Calu3 (cell line): Measurements from ENCODE around the gene CASP10. TPM values are rescaled to one million over a fixed set of nuclear protein-coding genes. Genes with fewer than 3 reads are reported as not detected.
"Not testable (repeated sequence)": the region's sequence is repeated elsewhere in the genome, so short reads cannot be mapped to it uniquely, and the experiment has no call there.

ENCODE experiments used
- BruUV-seq: library from RNA; stranded (reverse); fragments of 400-500 nt; replicated peaks from 2 replicates; lab custom pipeline; 2021; lab: Mats Ljungman, UMichigan
- CTCF ChIA-PET: fragments of 300-600 bp; sonication (Branson Sonifier 250); formaldehyde crosslinking; loops from one replicate; lab custom pipeline; 2022; ENCODE audit warnings: antibody characterized with exemption; lab: Charles Lee
- DNase-seq: peaks from one replicate; pipeline ENCODE4 v3.0.0; 2022
- H3K27ac Mint-ChIP-seq: one replicate; pipeline ENCODE4 v1.8.0; 2022; ENCODE audit warnings: mixed read lengths; ENCODE audit not compliant: unreplicated experiment
- H3K27me3 Mint-ChIP-seq: one replicate; pipeline ENCODE4 v1.8.0; 2022; ENCODE audit warnings: mixed read lengths; ENCODE audit not compliant: unreplicated experiment
- H3K36me3 Mint-ChIP-seq: one replicate; pipeline ENCODE4 v1.8.0; 2022; ENCODE audit warnings: mild to moderate bottlenecking, moderate library complexity, mixed read lengths; ENCODE audit not compliant: insufficient read depth, unreplicated experiment
- H3K4me1 Mint-ChIP-seq: one replicate; pipeline ENCODE4 v1.8.0; 2022; ENCODE audit warnings: mild to moderate bottlenecking, low read depth, mixed read lengths; ENCODE audit not compliant: unreplicated experiment
- H3K4me3 Mint-ChIP-seq: one replicate; pipeline ENCODE4 v1.8.0; 2022; ENCODE audit warnings: mild to moderate bottlenecking, low read depth, moderate library complexity, mixed read lengths; ENCODE audit not compliant: unreplicated experiment
- H3K9me3 Mint-ChIP-seq: one replicate; pipeline ENCODE4 v1.8.0; 2022; ENCODE audit warnings: low read depth, mixed read lengths; ENCODE audit not compliant: unreplicated experiment
- CTCF ChIP-seq: fragments of 200-600 bp; IDR thresholded peaks from one replicate; pipeline ENCODE4 v1.8.0; 2022; ENCODE audit warnings: antibody characterized with exemption; ENCODE audit not compliant: unreplicated experiment
- intact Hi-C: fragments of 100-400 bp; cut with micrococcal nuclease; formaldehyde crosslinking; loops from one replicate; pipeline ENCODE4 v1.10.0; 2022; ENCODE audit not compliant: unreplicated experiment
- total RNA-seq: library from RNA; stranded (reverse); gene quantifications from 2 replicates; pipeline ENCODE4 v1.2.3, GENCODE V29; 2022

Gene CASP10
- total RNA-seq, 1 experiment from 2014 or later = 21.4 TPM

GRCh38 chr2:201158111-201158929, 24.6 kb upstream of the CASP10 start:
- TF ChIP-seq CTCF = peak; percentile 64
- DNase-seq = peak; percentile 78
- Mint-ChIP-seq H3K36me3 (peaks cover 84% of the 10 kb centered on the region), H3K4me1 (peaks cover 14% of the 10 kb centered on the region), H3K27me3 (no peaks in the 10 kb centered on the region), H3K4me3 (no peak overlapping the region), H3K9me3 (no peaks in the 10 kb centered on the region), H3K27ac (peak overlapping the region; percentile 72)
- CTCF ChIA-PET = interaction anchor here (0.6 to 1.7 kb wide), 13 partner anchors 10 to 252 kb away, joined by 3 to 20 read pairs (median 4); partner anchors contain the start of genes CASP10 and CFLAR
- BruUV-seq = TSS peak; percentile 62
- intact Hi-C loops = loop anchor here (1.0 kb wide), 1 partner anchor 86 kb away; the partner anchor contains the start of gene NDUFB3

GRCh38 chr2:201164166-201164565, 18.8 kb upstream of the CASP10 start:
- CTCF ChIA-PET = no interaction called here
- H3K4me3 Mint-ChIP-seq = no peak overlapping the region
- DNase-seq = no peak
- H3K27ac Mint-ChIP-seq = no peak overlapping the region
- TSS peak; percentile 10 for BruUV-seq
- intact Hi-C loops = no loop called here
- peaks cover 94% of the 10 kb centered on the region for H3K36me3 Mint-ChIP-seq
- TF ChIP-seq CTCF = no peak
- H3K4me1 Mint-ChIP-seq = no peaks in the 10 kb centered on the region
- peaks cover 4% of the 10 kb centered on the region for H3K9me3 Mint-ChIP-seq
- no peaks in the 10 kb centered on the region for H3K27me3 Mint-ChIP-seq

GRCh38 chr2:201167546-201167945, 15.4 kb upstream of the CASP10 start:
- CTCF ChIA-PET = interaction anchor here (0.6 kb wide), 1 partner anchor 15 kb away, joined by 3 read pairs; the partner anchor contains the start of gene CASP10
- peaks cover 5% of the 10 kb centered on the region for H3K4me1 Mint-ChIP-seq
- intact Hi-C loops = no loop called here
- no TSS peak for BruUV-seq
- peaks cover 4% of the 10 kb centered on the region for H3K9me3 Mint-ChIP-seq
- peaks cover 81% of the 10 kb centered on the region for H3K36me3 Mint-ChIP-seq
- no peak for TF ChIP-seq CTCF
- H3K4me3 Mint-ChIP-seq = no peak overlapping the region
- peak overlapping the region; percentile 66 for H3K27ac Mint-ChIP-seq
- DNase-seq = no peak
- no peaks in the 10 kb centered on the region for H3K27me3 Mint-ChIP-seq

GRCh38 chr2:201168496-201168895, 14.4 kb upstream of the CASP10 start:
- H3K4me3 Mint-ChIP-seq, DNase-seq, CTCF ChIA-PET, intact Hi-C loops, H3K27me3 Mint-ChIP-seq, BruUV-seq, H3K4me1 Mint-ChIP-seq, H3K9me3 Mint-ChIP-seq: not testable (repeated sequence)
- peak overlapping the region; percentile 88 for H3K27ac Mint-ChIP-seq
- peaks cover 75% of the 10 kb centered on the region for H3K36me3 Mint-ChIP-seq
